ENCODE results near the gene CYP11A1. TPM values are rescaled to one million over a fixed set of nuclear protein-coding genes. Genes with fewer than 3 reads are reported as not detected.

The CYP11A1 gene
- total RNA-seq, 4 donors from 2014 or later, result 0.67 to 3.7 (median 2.7) TPM

GRCh38 chr15:74352393-74352910 lies 15.0 kb downstream of the CYP11A1 start:
- WGBS, 2 donors (ENCODE audit: low coverage in 1 of 2), result 60 to 77% methylated on average over 3 of the region's 3 CpGs
- Histone ChIP-seq H3K4me1 (no peaks in the 10 kb centered on the region), H3K9me3 (no peaks in the 10 kb centered on the region), H3K27me3 (peaks cover 26% of the 10 kb centered on the region), H3K4me3 (no peak overlapping the region), H3K27ac (no peak overlapping the region), H3K36me3 (no peaks in the 10 kb centered on the region)
- TF ChIP-seq EP300 (IDR thresholded peaks at IDR 0.05), result no peak
- TF ChIP-seq POLR2A (IDR thresholded peaks at IDR 0.05), result no peak
- no peak for TF ChIP-seq POLR2AphosphoS5 (IDR thresholded peaks at IDR 0.05)
- TF ChIP-seq CTCF (IDR thresholded peaks at IDR 0.05), result no peak
- ATAC-seq, result no peak

- TF ChIP-seq EP300 (IDR thresholded peaks at IDR 0.05), result no peak
- TF ChIP-seq CTCF (IDR thresholded peaks at IDR 0.05), result no peak
- no peak overlapping the region for H3K27ac ChIP-seq
- WGBS, 2 donors (ENCODE audit: low coverage in 1 of 2), result 33% methylated on average over 2 of the region's 3 CpGs; no CpG with 5 or more reads in 1 of the 2 donors
- H3K27me3 ChIP-seq, result peaks cover 26% of the 10 kb centered on the region
- no peak overlapping the region for H3K4me3 ChIP-seq
- no peaks in the 10 kb centered on the region for H3K4me1 ChIP-seq
- H3K36me3 ChIP-seq, result no peaks in the 10 kb centered on the region
- H3K9me3 ChIP-seq, result no peaks in the 10 kb centered on the region
- ATAC-seq, result no peak
These were observed 15.8 kb downstream of the CYP11A1 start for GRCh38 chr15:74351670-74352069.

- no peak overlapping the region for H3K4me3 ChIP-seq
- no peaks in the 10 kb centered on the region for H3K9me3 ChIP-seq
- H3K36me3 ChIP-seq, result no peaks in the 10 kb centered on the region
- ATAC-seq, result no peak
- 54 to 57% methylated on average over 6 to 13 of the region's 14 CpGs for WGBS, 2 donors (ENCODE audit: low coverage in 1 of 2)
- TF ChIP-seq CTCF (IDR thresholded peaks at IDR 0.05) (no peak), POLR2A (IDR thresholded peaks at IDR 0.05) (no peak), POLR2AphosphoS5 (IDR thresholded peaks at IDR 0.05) (no peak), EP300 (IDR thresholded peaks at IDR 0.05) (no peak)
- peaks cover 19% of the 10 kb centered on the region for H3K27me3 ChIP-seq
- no peaks in the 10 kb centered on the region for H3K4me1 ChIP-seq
- H3K27ac ChIP-seq, result no peak overlapping the region
These were observed 16.9 kb downstream of the CYP11A1 start for GRCh38 chr15:74350295-74351275.

- H3K4me3 ChIP-seq, result no peak overlapping the region
- TF ChIP-seq CTCF (IDR thresholded peaks at IDR 0.05), result no peak
- no peak for TF ChIP-seq POLR2AphosphoS5 (IDR thresholded peaks at IDR 0.05)
- TF ChIP-seq EP300 (IDR thresholded peaks at IDR 0.05), result no peak
- no peak for TF ChIP-seq POLR2A (IDR thresholded peaks at IDR 0.05)
- H3K27me3 ChIP-seq, result peaks cover 16% of the 10 kb centered on the region
- no peak overlapping the region for H3K27ac ChIP-seq
- no peak for ATAC-seq
- no peaks in the 10 kb centered on the region for H3K36me3 ChIP-seq
- no peaks in the 10 kb centered on the region for H3K4me1 ChIP-seq
- no peaks in the 10 kb centered on the region for H3K9me3 ChIP-seq
- 97 to 100% methylated on average over 1 to 3 of the region's 3 CpGs for WGBS, 2 donors (ENCODE audit: low coverage in 1 of 2)
These were observed 18.1 kb downstream of the CYP11A1 start for GRCh38 chr15:74349241-74349778.

All from gastroesophageal sphincter (tissue), 4 donors.